Neural progenitor cell (in vitro differentiated cells): ENCODE measurements around the gene ZNF516. TPM values are rescaled to one million over a fixed set of nuclear protein-coding genes. Genes with fewer than 3 reads are reported as not detected.

ENCODE experiments used
- DNase-seq: peaks from one replicate; pipeline ENCODE4 v3.0.0-alpha.2; 2016; ENCODE audit warnings: low spot score
- H2AFZ ChIP-seq: fragments of 200-600 bp; sonication (generic); replicated peaks from 2 replicates; pipeline ENCODE4 v1.6.1; 2016; ENCODE audit warnings: antibody characterized with exemption
- H3F3A ChIP-seq: fragments of 200-600 bp; sonication (generic); 2 replicates; pipeline ENCODE4 v1.6.1; 2016; ENCODE audit warnings: antibody characterized with exemption, low read depth
- H3K27ac ChIP-seq: fragments of 200-600 bp; sonication (generic); 2 replicates; pipeline ENCODE4 v1.5.1; 2016; ENCODE audit warnings: mild to moderate bottlenecking
- H3K27me3 ChIP-seq: fragments of 200-600 bp; sonication (generic); 2 replicates; pipeline ENCODE4 v1.6.1; 2016; ENCODE audit warnings: mild to moderate bottlenecking, moderate library complexity
- H3K36me3 ChIP-seq: fragments of 200-600 bp; sonication (generic); 2 replicates; pipeline ENCODE4 v1.5.1; 2016
- H3K4me1 ChIP-seq: fragments of 200-600 bp; sonication (generic); 2 replicates; pipeline ENCODE4 v1.6.1; 2016; ENCODE audit warnings: mixed run types
- H3K4me2 ChIP-seq: fragments of 200-600 bp; sonication (generic); 2 replicates; pipeline ENCODE4 v1.6.1; 2016
- H3K4me3 ChIP-seq: fragments of 200-600 bp; sonication (generic); 2 replicates; pipeline ENCODE4 v1.5.1; 2016
- H3K79me2 ChIP-seq: fragments of 200-600 bp; sonication (generic); 2 replicates; pipeline ENCODE4 v1.6.1; 2016; ENCODE audit warnings: low read depth
- H3K9ac ChIP-seq: fragments of 200-600 bp; sonication (generic); 2 replicates; pipeline ENCODE4 v1.6.1; 2016
- H3K9me3 ChIP-seq: fragments of 200-600 bp; sonication (generic); 2 replicates; pipeline ENCODE4 v1.5.1; 2016; ENCODE audit warnings: low read depth
- H4K20me1 ChIP-seq: fragments of 200-600 bp; sonication (generic); 2 replicates; pipeline ENCODE4 v1.6.1; 2016; ENCODE audit warnings: low read depth
- H3K27ac Mint-ChIP-seq: 3 replicates; pipeline ENCODE4 v1.8.0; 2021; ENCODE audit warnings: mixed read lengths
- H3K27me3 Mint-ChIP-seq: 2 replicates; pipeline ENCODE4 v1.8.0; 2022; ENCODE audit warnings: low read depth, mild to moderate bottlenecking, inconsistent platforms, moderate library complexity, mixed read lengths; ENCODE audit not compliant: insufficient read depth
- H3K36me3 Mint-ChIP-seq: 3 replicates; pipeline ENCODE4 v1.8.0; 2021; ENCODE audit warnings: mixed read lengths
- H3K4me1 Mint-ChIP-seq: 3 replicates; pipeline ENCODE4 v1.8.0; 2021; ENCODE audit warnings: mixed read lengths
- H3K4me3 Mint-ChIP-seq: 3 replicates; pipeline ENCODE4 v1.8.0; 2021; ENCODE audit warnings: mild to moderate bottlenecking, moderate library complexity, mixed read lengths
- H3K9me3 Mint-ChIP-seq: 3 replicates; pipeline ENCODE4 v1.8.0; 2020; ENCODE audit warnings: mixed read lengths
- CTCF ChIP-seq: fragments of 200-600 bp; sonication (generic); IDR thresholded peaks from 2 replicates; pipeline ENCODE4 v1.5.1; 2017; ENCODE audit warnings: antibody characterized with exemption, mild to moderate bottlenecking
- EZH2 ChIP-seq: fragments of 200-600 bp; sonication (generic); IDR thresholded peaks from 2 replicates; pipeline ENCODE4 v1.6.1; 2017; ENCODE audit warnings: antibody characterized with exemption, mild to moderate bottlenecking, moderate library complexity
- EZH2phosphoT487 ChIP-seq: fragments of 200-600 bp; sonication (generic); IDR thresholded peaks from 2 replicates; pipeline ENCODE4 v1.6.1; 2017; ENCODE audit warnings: antibody characterized with exemption
- total RNA-seq: library from RNA; depleted of rRNA; stranded (reverse); fragments of >200 nt; gene quantifications from 2 replicates; pipeline ENCODE4 v1.2.3, GENCODE V29; 2015; ENCODE audit warnings: low replicate concordance

The ZNF516 gene
- total RNA-seq, 1 donor from 2014 or later, result 45.5 TPM

- Histone ChIP-seq H3K4me3 (no peak overlapping the region), H4K20me1 (peaks cover 96% of the 10 kb centered on the region), H3K9me3 (no peaks in the 10 kb centered on the region), H3K27me3 (no peaks in the 10 kb centered on the region), H3K27ac (no peak overlapping the region), H3K9ac (no peak overlapping the region), H3K4me2 (no peak overlapping the region), H3K36me3 (no peaks in the 10 kb centered on the region), H3F3A (peaks cover 13% of the 10 kb centered on the region), H3K4me1 (peaks cover 47% of the 10 kb centered on the region), H3K79me2 (peaks cover 90% of the 10 kb centered on the region), H2AFZ (no peak overlapping the region)
- no peaks in the 10 kb centered on the region for H3K9me3 Mint-ChIP-seq
- no peak for TF ChIP-seq EZH2phosphoT487
- no peak for DNase-seq
- peaks cover 7% of the 10 kb centered on the region for H3K36me3 Mint-ChIP-seq
- H3K27ac Mint-ChIP-seq, result peak overlapping the region; percentile 11
- peaks cover 64% of the 10 kb centered on the region for H3K4me1 Mint-ChIP-seq
- peak overlapping the region; percentile 66 for H3K4me3 Mint-ChIP-seq
- peaks cover 10% of the 10 kb centered on the region for H3K27me3 Mint-ChIP-seq
Measured at GRCh38 chr18:76446321-76447257, 48.5 kb downstream of the ZNF516 start.

GRCh38 chr18:76445741-76446232 lies 49.3 kb downstream of the ZNF516 start:
- Histone ChIP-seq H3K79me2 (peaks cover 86% of the 10 kb centered on the region), H3K4me1 (peaks cover 39% of the 10 kb centered on the region), H3K4me3 (no peak overlapping the region), H3F3A (peaks cover 5% of the 10 kb centered on the region), H3K9me3 (no peaks in the 10 kb centered on the region), H3K4me2 (no peak overlapping the region), H3K27me3 (no peaks in the 10 kb centered on the region), H3K36me3 (no peaks in the 10 kb centered on the region), H2AFZ (no peak overlapping the region), H4K20me1 (peaks cover 94% of the 10 kb centered on the region), H3K27ac (peak overlapping the region; percentile 8), H3K9ac (no peak overlapping the region)
- H3K27me3 Mint-ChIP-seq, result peaks cover 10% of the 10 kb centered on the region
- DNase-seq, result no peak
- H3K4me1 Mint-ChIP-seq, result peaks cover 58% of the 10 kb centered on the region
- peaks cover 10% of the 10 kb centered on the region for H3K36me3 Mint-ChIP-seq
- TF ChIP-seq CTCF (no peak), EZH2phosphoT487 (no peak), EZH2 (no peak)
- peak overlapping the region; percentile 11 for H3K27ac Mint-ChIP-seq
- H3K9me3 Mint-ChIP-seq, result no peaks in the 10 kb centered on the region
- peak overlapping the region; percentile 66 for H3K4me3 Mint-ChIP-seq

GRCh38 chr18:76445275-76445674 lies 49.8 kb downstream of the ZNF516 start:
- H3K27ac Mint-ChIP-seq, result peak overlapping the region; percentile 5
- peaks cover 10% of the 10 kb centered on the region for H3K27me3 Mint-ChIP-seq
- TF ChIP-seq EZH2phosphoT487, result no peak
- no peak for TF ChIP-seq CTCF
- TF ChIP-seq EZH2, result no peak
- Histone ChIP-seq H3K27ac (no peak overlapping the region), H3K36me3 (no peaks in the 10 kb centered on the region), H3K79me2 (peaks cover 86% of the 10 kb centered on the region), H3K4me1 (peaks cover 34% of the 10 kb centered on the region), H3K9ac (no peak overlapping the region), H3K4me3 (no peak overlapping the region), H4K20me1 (peaks cover 94% of the 10 kb centered on the region), H3K4me2 (no peak overlapping the region), H3K9me3 (no peaks in the 10 kb centered on the region), H3K27me3 (no peaks in the 10 kb centered on the region), H2AFZ (no peak overlapping the region), H3F3A (no peaks in the 10 kb centered on the region)
- H3K36me3 Mint-ChIP-seq, result peaks cover 13% of the 10 kb centered on the region
- peaks cover 56% of the 10 kb centered on the region for H3K4me1 Mint-ChIP-seq
- no peak overlapping the region for H3K4me3 Mint-ChIP-seq
- no peak for DNase-seq
- H3K9me3 Mint-ChIP-seq, result no peaks in the 10 kb centered on the region
